Endodermal cell (in vitro differentiated cells): ENCODE results near the gene BRI3. TPM values are rescaled to one million over a fixed set of nuclear protein-coding genes. Genes with fewer than 3 reads are reported as not detected.

Experiments used
- DNase-seq: peaks from one replicate; pipeline ENCODE4 v3.0.0-alpha.2; 2017
- H3K27ac ChIP-seq: 2 replicates; pipeline ENCODE4 v1.5.1; 2013; ENCODE audit warnings: mild to moderate bottlenecking, low read depth, low read length, moderate library complexity
- H3K27me3 ChIP-seq: 2 replicates; pipeline ENCODE4 v1.6.1; 2013; ENCODE audit warnings: mild to moderate bottlenecking, low read length, moderate library complexity; ENCODE audit not compliant: insufficient read depth, control insufficient read depth, poor library complexity, severe bottlenecking
- H3K36me3 ChIP-seq: 2 replicates; pipeline ENCODE4 v1.7.0; 2013; ENCODE audit warnings: mild to moderate bottlenecking, low read length, moderate library complexity; ENCODE audit not compliant: control insufficient read depth, insufficient read depth
- H3K4me1 ChIP-seq: one replicate; pipeline ENCODE4 v1.7.0; 2013; ENCODE audit warnings: low read length; ENCODE audit not compliant: control insufficient read depth, insufficient read depth
- H3K4me3 ChIP-seq: 2 replicates; pipeline ENCODE4 v1.5.1; 2013; ENCODE audit warnings: mild to moderate bottlenecking, low read length, moderate library complexity
- H3K9ac ChIP-seq: 2 replicates; pipeline ENCODE4 v1.6.1; 2013; ENCODE audit warnings: mild to moderate bottlenecking, low read length, moderate library complexity; ENCODE audit not compliant: poor library complexity, severe bottlenecking; ENCODE audit errors: extremely low read depth
- H3K9me3 ChIP-seq: 2 replicates; pipeline ENCODE4 v1.6.1; 2013; ENCODE audit warnings: mild to moderate bottlenecking, low read length, moderate library complexity; ENCODE audit not compliant: control insufficient read depth
- H3K27ac Mint-ChIP-seq: 2 replicates; pipeline ENCODE4 v1.8.0; 2020; ENCODE audit warnings: mixed read lengths
- H3K27me3 Mint-ChIP-seq: 2 replicates; pipeline ENCODE4 v1.8.0; 2021; ENCODE audit warnings: mild to moderate bottlenecking, mixed read lengths; ENCODE audit not compliant: insufficient read depth
- H3K36me3 Mint-ChIP-seq: 2 replicates; pipeline ENCODE4 v1.8.0; 2020; ENCODE audit warnings: low read depth, mixed read lengths
- H3K4me1 Mint-ChIP-seq: 2 replicates; pipeline ENCODE4 v1.8.0; 2020; ENCODE audit warnings: mixed read lengths
- H3K4me3 Mint-ChIP-seq: 2 replicates; pipeline ENCODE4 v1.8.0; 2020; ENCODE audit warnings: mild to moderate bottlenecking, moderate library complexity, mixed read lengths
- H3K9me3 Mint-ChIP-seq: 2 replicates; pipeline ENCODE4 v1.8.0; 2020; ENCODE audit warnings: mild to moderate bottlenecking, mixed read lengths
- WGBS, 2 experiments: methylation state at CpG; one replicate each; pipeline versions ENCODE4 v1.1.5 to v1.1.7; 2013; ENCODE audit warnings: missing lambda C conversion rate in 2 of 2, mixed read lengths in 1 of 2; ENCODE audit not compliant: insufficient coverage in 1 of 2, insufficient read length in 1 of 2; 5-methylcytosine and 5-hydroxymethylcytosine counted together
- total RNA-seq, 2 donors: library from RNA; stranded (reverse); fragmentation: NEBNext Ultra II Directional in 1 of 2; extraction: Animal tissue kit (Norgen Biotek cat#: 25700) in 1 of 2; gene quantifications; 2 replicates in 1 of 2; 3 replicates in 1 of 2; pipeline ENCODE4 v1.2.1, GENCODE V29; 2021
- TF ChIP-seq, protein P1 (sequence below): fragments of 200-600 bp; sonication (generic); conservative IDR thresholded peaks from 2 replicates; pipeline ENCODE4 v1.5.0; 2021; ENCODE audit warnings: antibody characterized with exemption, mild to moderate bottlenecking

The BRI3 gene
- total RNA-seq, 2 donors from 2014 or later = 130 to 152 TPM

DNA sequence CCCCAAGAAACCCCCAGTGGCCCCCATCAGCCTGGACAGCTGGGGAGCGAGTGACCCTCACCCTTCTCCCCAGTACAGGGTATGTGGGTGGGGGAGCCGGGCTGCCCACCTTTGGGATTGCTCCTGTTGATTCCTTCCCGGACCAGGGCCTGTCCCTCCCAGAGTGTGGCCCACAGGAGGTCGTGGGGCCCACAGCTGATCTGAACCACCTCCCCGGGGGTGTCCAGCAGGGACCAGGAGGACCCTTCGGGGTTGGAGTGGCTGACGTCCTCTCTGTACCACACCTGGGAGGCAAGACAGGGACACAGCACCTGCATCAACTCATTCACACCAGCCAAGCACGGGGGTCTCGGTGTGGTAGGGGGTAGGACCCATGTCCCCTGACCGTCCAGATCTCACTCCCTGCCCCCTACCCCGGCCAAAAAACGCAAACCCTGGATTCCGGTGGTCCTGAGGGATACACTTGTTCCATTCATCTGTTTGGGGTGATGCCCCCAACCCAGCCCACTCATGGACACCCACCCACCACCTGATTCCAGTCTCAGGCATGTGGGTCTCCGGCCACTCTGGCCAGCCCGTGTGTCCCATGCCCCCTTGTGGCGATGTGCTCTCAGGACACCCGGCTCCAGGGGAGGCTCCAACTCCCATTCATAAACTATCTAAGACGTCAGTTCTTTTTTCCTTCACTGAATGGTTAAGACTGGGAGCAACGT lies 40.4 kb upstream of the BRI3 start:
- Mint-ChIP-seq H3K9me3 (no peaks in the 10 kb centered on the region), H3K4me3 (no peak overlapping the region), H3K27me3 (no peaks in the 10 kb centered on the region), H3K36me3 (peaks cover 20% of the 10 kb centered on the region), H3K27ac (peak overlapping the region; percentile 74), H3K4me1 (no peaks in the 10 kb centered on the region)
- Histone ChIP-seq H3K9ac (no peak overlapping the region), H3K9me3 (no peaks in the 10 kb centered on the region), H3K27ac (no peak overlapping the region), H3K4me3 (no peak overlapping the region), H3K36me3 (no peaks in the 10 kb centered on the region), H3K4me1 (no peaks in the 10 kb centered on the region), H3K27me3 (no peaks in the 10 kb centered on the region)
- 76% methylated on average over 14 to 19 of the region's 19 CpGs for WGBS, 2 experiments
- DNase-seq = peak; percentile 90
- TF ChIP-seq, protein P1, sequence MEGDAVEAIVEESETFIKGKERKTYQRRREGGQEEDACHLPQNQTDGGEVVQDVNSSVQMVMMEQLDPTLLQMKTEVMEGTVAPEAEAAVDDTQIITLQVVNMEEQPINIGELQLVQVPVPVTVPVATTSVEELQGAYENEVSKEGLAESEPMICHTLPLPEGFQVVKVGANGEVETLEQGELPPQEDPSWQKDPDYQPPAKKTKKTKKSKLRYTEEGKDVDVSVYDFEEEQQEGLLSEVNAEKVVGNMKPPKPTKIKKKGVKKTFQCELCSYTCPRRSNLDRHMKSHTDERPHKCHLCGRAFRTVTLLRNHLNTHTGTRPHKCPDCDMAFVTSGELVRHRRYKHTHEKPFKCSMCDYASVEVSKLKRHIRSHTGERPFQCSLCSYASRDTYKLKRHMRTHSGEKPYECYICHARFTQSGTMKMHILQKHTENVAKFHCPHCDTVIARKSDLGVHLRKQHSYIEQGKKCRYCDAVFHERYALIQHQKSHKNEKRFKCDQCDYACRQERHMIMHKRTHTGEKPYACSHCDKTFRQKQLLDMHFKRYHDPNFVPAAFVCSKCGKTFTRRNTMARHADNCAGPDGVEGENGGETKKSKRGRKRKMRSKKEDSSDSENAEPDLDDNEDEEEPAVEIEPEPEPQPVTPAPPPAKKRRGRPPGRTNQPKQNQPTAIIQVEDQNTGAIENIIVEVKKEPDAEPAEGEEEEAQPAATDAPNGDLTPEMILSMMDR = peak; percentile 88

GRCh38 chr7:98241674-98242241 lies 39.7 kb upstream of the BRI3 start:
- Histone ChIP-seq H3K9me3 (no peaks in the 10 kb centered on the region), H3K9ac (no peak overlapping the region), H3K36me3 (no peaks in the 10 kb centered on the region), H3K4me1 (no peaks in the 10 kb centered on the region), H3K27ac (peak overlapping the region; percentile 32), H3K4me3 (no peak overlapping the region), H3K27me3 (no peaks in the 10 kb centered on the region)
- WGBS, 2 experiments = 79 to 83% methylated on average over 10 to 16 of the region's 16 CpGs
- H3K27ac Mint-ChIP-seq = no peak overlapping the region
- no peak for DNase-seq
- H3K27me3 Mint-ChIP-seq = no peaks in the 10 kb centered on the region
- TF ChIP-seq, protein P1 = peak; percentile 8
- H3K4me1 Mint-ChIP-seq = no peaks in the 10 kb centered on the region
- no peak overlapping the region for H3K4me3 Mint-ChIP-seq
- no peaks in the 10 kb centered on the region for H3K9me3 Mint-ChIP-seq
- H3K36me3 Mint-ChIP-seq = peaks cover 20% of the 10 kb centered on the region

GRCh38 chr7:98242342-98242741 lies 39.1 kb upstream of the BRI3 start:
- Histone ChIP-seq H3K27me3 (no peaks in the 10 kb centered on the region), H3K4me3 (no peak overlapping the region), H3K27ac (no peak overlapping the region), H3K4me1 (no peaks in the 10 kb centered on the region), H3K9me3 (no peaks in the 10 kb centered on the region), H3K36me3 (no peaks in the 10 kb centered on the region), H3K9ac (no peak overlapping the region)
- no peaks in the 10 kb centered on the region for H3K4me1 Mint-ChIP-seq
- H3K36me3 Mint-ChIP-seq = peaks cover 22% of the 10 kb centered on the region
- H3K4me3 Mint-ChIP-seq = no peak overlapping the region
- 73% methylated on average over 1 of the region's 1 CpG; no CpG with 5 or more reads in 1 of the 2 experiments for WGBS, 2 experiments
- H3K27me3 Mint-ChIP-seq = no peaks in the 10 kb centered on the region
- H3K9me3 Mint-ChIP-seq = no peaks in the 10 kb centered on the region
- DNase-seq = no peak
- TF ChIP-seq, protein P1 = no peak
- H3K27ac Mint-ChIP-seq = no peak overlapping the region
